Activated CD4-positive, alpha-beta T cell treated with anti-CD3 and anti-CD28 coated beads, Interleukin-2, amount 50 U/mL, for 24 hours (primary cell): Measurements from ENCODE around the gene PHOX2A.

ENCODE experiments used
- DNase-seq, 2 donors: peaks; one replicate each; pipeline ENCODE4 v3.0.0-alpha.2; 2020; ENCODE audit warnings: low read depth in 1 of 2, low spot score in 1 of 2

The PHOX2A gene

GRCh38 chr11:72250661-72251464 is 6.9 kb upstream of the PHOX2A start:
- DNase-seq = no peak

- DNase-seq = no peak
These were observed 6.0 kb upstream of the PHOX2A start for GRCh38 chr11:72249961-72250360.

- no peak for DNase-seq
These were observed 3.6 kb upstream of the PHOX2A start for GRCh38 chr11:72247584-72247983.

GRCh38 chr11:72245263-72245816 is 1.4 kb upstream of the PHOX2A start:
- DNase-seq = no peak

GRCh38 chr11:72244361-72245262 is 636 bp upstream of the PHOX2A start:
- no peak for DNase-seq

GRCh38 chr11:72243173-72244059 is 560 bp downstream of the PHOX2A start:
- no peak for DNase-seq

- no peak for DNase-seq
These were observed 1.8 kb downstream of the PHOX2A start for GRCh38 chr11:72242141-72242540.

GRCh38 chr11:72241291-72241781 is 2.6 kb downstream of the PHOX2A start:
- no peak for DNase-seq

- DNase-seq = no peak
These were observed 3.3 kb downstream of the PHOX2A start for GRCh38 chr11:72240461-72241290.

GRCh38 chr11:72239849-72240460 is 4.0 kb downstream of the PHOX2A start:
- DNase-seq = no peak

GRCh38 chr11:72239313-72239848 is 4.6 kb downstream of the PHOX2A start:
- DNase-seq = no peak

GRCh38 chr11:72238492-72239312 is 5.3 kb downstream of the PHOX2A start:
- DNase-seq = no peak

GRCh38 chr11:72238040-72238450 is 5.9 kb downstream of the PHOX2A start:
- peak in 1 of 2 donors; percentile 30 for DNase-seq

- DNase-seq = no peak
These were observed 6.7 kb downstream of the PHOX2A start for GRCh38 chr11:72237112-72237931.

- no peak for DNase-seq
These were observed 7.2 kb downstream of the PHOX2A start for GRCh38 chr11:72236774-72237111.

GRCh38 chr11:72236083-72236697 is 7.8 kb downstream of the PHOX2A start:
- DNase-seq = no peak
